GM12878 (cell line): ENCODE data around the gene NTRK3.

Experiments
- CHD4 ChIP-seq: fragments of 200-600 bp; sonication (generic); IDR thresholded peaks from 2 replicates; pipeline ENCODE4 v1.6.1; 2016; ENCODE audit warnings: mild to moderate bottlenecking
- FOS ChIP-seq: IDR thresholded peaks from 3 replicates; pipeline ENCODE4 v1.6.1; 2011; ENCODE audit warnings: borderline replicate concordance; ENCODE audit not compliant: insufficient read length; ENCODE audit errors: extremely low read depth
- JUND ChIP-seq: IDR thresholded peaks from 2 replicates; pipeline ENCODE4 v1.6.1; 2012; ENCODE audit warnings: low read depth, mild to moderate bottlenecking, low read length, improper control_type of control experiment, moderate library complexity
- NRF1 ChIP-seq: conservative IDR thresholded peaks from 2 replicates; pipeline ENCODE4 v1.6.1; 2011; ENCODE audit warnings: mild to moderate bottlenecking, low read depth, low read length, improper control_type of control experiment
- POLR2A ChIP-seq: IDR thresholded peaks from 2 replicates; pipeline ENCODE4 v1.6.1; 2011; ENCODE audit warnings: low read depth, mild to moderate bottlenecking, low read length
- RELA ChIP-seq: fragments of 450-650 bp; IDR thresholded peaks from 2 replicates; pipeline ENCODE4 v1.8.0; 2014; ENCODE audit warnings: borderline replicate concordance; ENCODE audit not compliant: partially characterized antibody
- SMARCA5 ChIP-seq: fragments of 450-650 bp; IDR thresholded peaks from 2 replicates; pipeline ENCODE4 v1.6.1; 2017; ENCODE audit warnings: mild to moderate bottlenecking
- ZNF24 ChIP-seq: fragments of 450-650 bp; IDR thresholded peaks from 2 replicates; pipeline ENCODE4 v1.6.1; 2017; ENCODE audit warnings: antibody characterized with exemption, mild to moderate bottlenecking
- ZSCAN29 ChIP-seq: fragments of 450-650 bp; IDR thresholded peaks from 2 replicates; pipeline ENCODE4 v1.6.1; 2017; ENCODE audit warnings: mild to moderate bottlenecking, moderate library complexity
- TF ChIP-seq, protein P1 (sequence below), 3 experiments: IDR thresholded peaks in 2 of 3; conservative IDR thresholded peaks in 1 of 3; 2 replicates each; pipeline ENCODE4 v1.5.1; 2011; ENCODE audit warnings: low read depth in 3 of 3, low read length in 3 of 3, mild to moderate bottlenecking in 3 of 3, control low read depth in 2 of 3, moderate library complexity in 2 of 3, inconsistent platforms in 1 of 3, mixed read lengths in 1 of 3; ENCODE audit not compliant: control insufficient read depth in 2 of 3, insufficient read depth in 1 of 3; ENCODE audit errors: extremely low read depth in 1 of 3
- TF ChIP-seq, protein P2 (sequence below): IDR thresholded peaks from 2 replicates; pipeline ENCODE4 v1.6.1; 2012; ENCODE audit warnings: low read length, inconsistent platforms
- TF ChIP-seq, protein P3 (sequence below): fragments of 450-650 bp; IDR thresholded peaks from 2 replicates; pipeline ENCODE4 v1.6.1; 2016; ENCODE audit warnings: mild to moderate bottlenecking
- TF ChIP-seq, protein P4 (sequence below): IDR thresholded peaks from 2 replicates; pipeline ENCODE4 v1.6.1; 2012; ENCODE audit warnings: mild to moderate bottlenecking, low read depth, low read length
- TF ChIP-seq, protein P5 (sequence below): IDR thresholded peaks from 2 replicates; pipeline ENCODE4 v1.6.1; 2011; ENCODE audit warnings: mild to moderate bottlenecking, low read depth, low read length, moderate library complexity; ENCODE audit not compliant: insufficient replicate concordance

DNA sequence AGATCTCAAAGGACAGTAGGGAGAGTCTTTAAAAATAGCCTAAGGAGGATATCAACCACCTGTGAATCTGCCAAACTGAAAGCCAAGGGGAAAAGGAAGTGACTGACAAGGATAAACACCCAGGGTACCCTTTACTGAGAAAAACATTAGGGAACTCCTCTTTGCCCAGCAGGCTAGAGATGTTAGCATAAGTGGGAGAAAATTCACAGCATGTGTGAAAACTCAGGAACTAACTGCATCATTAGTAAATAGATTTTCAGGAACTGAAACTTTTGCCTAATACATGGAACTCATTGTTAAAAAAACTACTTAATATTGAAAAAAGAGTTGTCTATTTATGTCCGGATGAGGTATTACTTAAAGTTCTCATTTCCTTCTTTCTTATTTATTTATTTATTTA, 375.5 kb downstream of the NTRK3 start:
- TF ChIP-seq NRF1 (no peak), RELA (no peak), POLR2A (no peak), FOS (no peak), JUND (no peak), ZSCAN29 (no peak), CHD4 (no peak), SMARCA5 (no peak), ZNF24 (no peak)
- TF ChIP-seq, protein P1, sequence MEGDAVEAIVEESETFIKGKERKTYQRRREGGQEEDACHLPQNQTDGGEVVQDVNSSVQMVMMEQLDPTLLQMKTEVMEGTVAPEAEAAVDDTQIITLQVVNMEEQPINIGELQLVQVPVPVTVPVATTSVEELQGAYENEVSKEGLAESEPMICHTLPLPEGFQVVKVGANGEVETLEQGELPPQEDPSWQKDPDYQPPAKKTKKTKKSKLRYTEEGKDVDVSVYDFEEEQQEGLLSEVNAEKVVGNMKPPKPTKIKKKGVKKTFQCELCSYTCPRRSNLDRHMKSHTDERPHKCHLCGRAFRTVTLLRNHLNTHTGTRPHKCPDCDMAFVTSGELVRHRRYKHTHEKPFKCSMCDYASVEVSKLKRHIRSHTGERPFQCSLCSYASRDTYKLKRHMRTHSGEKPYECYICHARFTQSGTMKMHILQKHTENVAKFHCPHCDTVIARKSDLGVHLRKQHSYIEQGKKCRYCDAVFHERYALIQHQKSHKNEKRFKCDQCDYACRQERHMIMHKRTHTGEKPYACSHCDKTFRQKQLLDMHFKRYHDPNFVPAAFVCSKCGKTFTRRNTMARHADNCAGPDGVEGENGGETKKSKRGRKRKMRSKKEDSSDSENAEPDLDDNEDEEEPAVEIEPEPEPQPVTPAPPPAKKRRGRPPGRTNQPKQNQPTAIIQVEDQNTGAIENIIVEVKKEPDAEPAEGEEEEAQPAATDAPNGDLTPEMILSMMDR (IDR thresholded peaks at IDR 0.05 in 2 of 3, conservative IDR thresholded peaks at IDR 0.05 in 1 of 3; ENCODE audit: control insufficient read depth in 2 of 3, extremely low read depth in 1 of 3, insufficient read depth in 1 of 3, low read depth in 3 of 3, low read length in 3 of 3) = no peak
- TF ChIP-seq, protein P2, sequence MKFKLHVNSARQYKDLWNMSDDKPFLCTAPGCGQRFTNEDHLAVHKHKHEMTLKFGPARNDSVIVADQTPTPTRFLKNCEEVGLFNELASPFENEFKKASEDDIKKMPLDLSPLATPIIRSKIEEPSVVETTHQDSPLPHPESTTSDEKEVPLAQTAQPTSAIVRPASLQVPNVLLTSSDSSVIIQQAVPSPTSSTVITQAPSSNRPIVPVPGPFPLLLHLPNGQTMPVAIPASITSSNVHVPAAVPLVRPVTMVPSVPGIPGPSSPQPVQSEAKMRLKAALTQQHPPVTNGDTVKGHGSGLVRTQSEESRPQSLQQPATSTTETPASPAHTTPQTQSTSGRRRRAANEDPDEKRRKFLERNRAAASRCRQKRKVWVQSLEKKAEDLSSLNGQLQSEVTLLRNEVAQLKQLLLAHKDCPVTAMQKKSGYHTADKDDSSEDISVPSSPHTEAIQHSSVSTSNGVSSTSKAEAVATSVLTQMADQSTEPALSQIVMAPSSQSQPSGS = no peak
- TF ChIP-seq, protein P3, sequence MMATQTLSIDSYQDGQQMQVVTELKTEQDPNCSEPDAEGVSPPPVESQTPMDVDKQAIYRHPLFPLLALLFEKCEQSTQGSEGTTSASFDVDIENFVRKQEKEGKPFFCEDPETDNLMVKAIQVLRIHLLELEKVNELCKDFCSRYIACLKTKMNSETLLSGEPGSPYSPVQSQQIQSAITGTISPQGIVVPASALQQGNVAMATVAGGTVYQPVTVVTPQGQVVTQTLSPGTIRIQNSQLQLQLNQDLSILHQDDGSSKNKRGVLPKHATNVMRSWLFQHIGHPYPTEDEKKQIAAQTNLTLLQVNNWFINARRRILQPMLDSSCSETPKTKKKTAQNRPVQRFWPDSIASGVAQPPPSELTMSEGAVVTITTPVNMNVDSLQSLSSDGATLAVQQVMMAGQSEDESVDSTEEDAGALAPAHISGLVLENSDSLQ = no peak
- TF ChIP-seq, protein P4, sequence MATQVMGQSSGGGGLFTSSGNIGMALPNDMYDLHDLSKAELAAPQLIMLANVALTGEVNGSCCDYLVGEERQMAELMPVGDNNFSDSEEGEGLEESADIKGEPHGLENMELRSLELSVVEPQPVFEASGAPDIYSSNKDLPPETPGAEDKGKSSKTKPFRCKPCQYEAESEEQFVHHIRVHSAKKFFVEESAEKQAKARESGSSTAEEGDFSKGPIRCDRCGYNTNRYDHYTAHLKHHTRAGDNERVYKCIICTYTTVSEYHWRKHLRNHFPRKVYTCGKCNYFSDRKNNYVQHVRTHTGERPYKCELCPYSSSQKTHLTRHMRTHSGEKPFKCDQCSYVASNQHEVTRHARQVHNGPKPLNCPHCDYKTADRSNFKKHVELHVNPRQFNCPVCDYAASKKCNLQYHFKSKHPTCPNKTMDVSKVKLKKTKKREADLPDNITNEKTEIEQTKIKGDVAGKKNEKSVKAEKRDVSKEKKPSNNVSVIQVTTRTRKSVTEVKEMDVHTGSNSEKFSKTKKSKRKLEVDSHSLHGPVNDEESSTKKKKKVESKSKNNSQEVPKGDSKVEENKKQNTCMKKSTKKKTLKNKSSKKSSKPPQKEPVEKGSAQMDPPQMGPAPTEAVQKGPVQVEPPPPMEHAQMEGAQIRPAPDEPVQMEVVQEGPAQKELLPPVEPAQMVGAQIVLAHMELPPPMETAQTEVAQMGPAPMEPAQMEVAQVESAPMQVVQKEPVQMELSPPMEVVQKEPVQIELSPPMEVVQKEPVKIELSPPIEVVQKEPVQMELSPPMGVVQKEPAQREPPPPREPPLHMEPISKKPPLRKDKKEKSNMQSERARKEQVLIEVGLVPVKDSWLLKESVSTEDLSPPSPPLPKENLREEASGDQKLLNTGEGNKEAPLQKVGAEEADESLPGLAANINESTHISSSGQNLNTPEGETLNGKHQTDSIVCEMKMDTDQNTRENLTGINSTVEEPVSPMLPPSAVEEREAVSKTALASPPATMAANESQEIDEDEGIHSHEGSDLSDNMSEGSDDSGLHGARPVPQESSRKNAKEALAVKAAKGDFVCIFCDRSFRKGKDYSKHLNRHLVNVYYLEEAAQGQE = no peak
- TF ChIP-seq, protein P5, sequence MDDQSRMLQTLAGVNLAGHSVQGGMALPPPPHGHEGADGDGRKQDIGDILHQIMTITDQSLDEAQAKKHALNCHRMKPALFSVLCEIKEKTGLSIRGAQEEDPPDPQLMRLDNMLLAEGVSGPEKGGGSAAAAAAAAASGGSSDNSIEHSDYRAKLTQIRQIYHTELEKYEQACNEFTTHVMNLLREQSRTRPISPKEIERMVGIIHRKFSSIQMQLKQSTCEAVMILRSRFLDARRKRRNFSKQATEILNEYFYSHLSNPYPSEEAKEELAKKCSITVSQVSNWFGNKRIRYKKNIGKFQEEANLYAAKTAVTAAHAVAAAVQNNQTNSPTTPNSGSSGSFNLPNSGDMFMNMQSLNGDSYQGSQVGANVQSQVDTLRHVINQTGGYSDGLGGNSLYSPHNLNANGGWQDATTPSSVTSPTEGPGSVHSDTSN = no peak
